Measurements from ENCODE around the gene PTGFRN. TPM values are rescaled to one million over a fixed set of nuclear protein-coding genes. Genes with fewer than 3 reads are reported as not detected.

PTGFRN gene
- total RNA-seq, 1 donor from 2014 or later: 91.3 TPM

DNA sequence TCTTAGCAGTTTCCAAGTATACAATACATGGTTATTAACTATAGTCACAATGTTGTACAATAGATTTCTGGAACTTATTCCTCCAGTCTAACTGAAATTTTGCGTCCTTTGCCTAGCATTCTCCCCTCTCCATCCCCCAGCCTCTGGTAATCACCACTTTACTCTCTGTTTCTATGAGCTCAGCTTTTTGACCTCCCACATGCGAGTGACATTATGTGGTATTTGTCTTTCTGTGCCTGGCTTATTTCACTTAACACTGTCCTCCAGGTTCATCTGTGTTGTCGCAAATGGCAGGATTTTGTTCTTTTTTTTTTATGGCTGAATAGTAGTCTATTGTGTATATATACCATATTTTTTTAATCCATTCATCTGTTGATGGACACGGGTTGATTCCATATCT lies 47.9 kb downstream of the PTGFRN start:
- no peak for TF ChIP-seq CTCF (IDR thresholded peaks at IDR 0.05; ENCODE audit: insufficient read depth, low read length, poor library complexity, severe bottlenecking)
- Histone ChIP-seq H3K27me3 (ENCODE audit: control insufficient read depth, insufficient read depth, low read length) (no peaks in the 10 kb centered on the region), H3K4me3 (ENCODE audit: low read depth, low read length) (no peak overlapping the region), H3K36me3 (ENCODE audit: control insufficient read depth, insufficient read depth, low read length) (no peaks in the 10 kb centered on the region)
- no peak for DNase-seq (ENCODE audit: low read depth)

DNA sequence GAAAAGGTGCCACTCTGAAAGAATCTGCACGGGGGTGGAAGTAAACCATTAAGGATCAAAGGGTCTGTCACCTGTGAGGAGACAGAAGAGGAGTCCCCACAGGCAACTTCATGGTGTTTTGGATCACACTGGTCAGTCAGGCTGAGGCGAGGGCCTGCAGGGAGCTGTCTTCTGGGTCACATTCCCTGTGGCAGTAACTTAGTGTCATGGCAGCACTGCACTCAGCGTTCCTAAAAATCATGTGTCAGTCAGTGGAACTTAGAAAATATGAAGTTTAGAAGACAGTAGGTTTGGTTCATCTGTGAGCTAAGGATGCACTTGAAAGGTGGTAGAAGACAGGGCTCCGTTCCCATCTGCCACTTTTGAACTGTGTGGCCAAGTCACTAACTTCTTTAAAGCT lies 48.4 kb downstream of the PTGFRN start:
- Histone ChIP-seq H3K27me3 (ENCODE audit: control insufficient read depth, insufficient read depth, low read length) (no peaks in the 10 kb centered on the region), H3K4me3 (ENCODE audit: low read depth, low read length) (no peak overlapping the region), H3K36me3 (ENCODE audit: control insufficient read depth, insufficient read depth, low read length) (no peaks in the 10 kb centered on the region)
- TF ChIP-seq CTCF (IDR thresholded peaks at IDR 0.05; ENCODE audit: insufficient read depth, low read length, poor library complexity, severe bottlenecking): no peak
- DNase-seq (ENCODE audit: low read depth): no peak

GRCh38 chr1:116958977-116959376 lies 49.3 kb downstream of the PTGFRN start:
- TF ChIP-seq CTCF (IDR thresholded peaks at IDR 0.05; ENCODE audit: insufficient read depth, low read length, poor library complexity, severe bottlenecking): no peak
- Histone ChIP-seq H3K4me3 (ENCODE audit: low read depth, low read length) (no peak overlapping the region), H3K27me3 (ENCODE audit: control insufficient read depth, insufficient read depth, low read length) (no peaks in the 10 kb centered on the region), H3K36me3 (ENCODE audit: control insufficient read depth, insufficient read depth, low read length) (no peaks in the 10 kb centered on the region)
- no peak for DNase-seq (ENCODE audit: low read depth)

- no peaks in the 10 kb centered on the region for H3K27me3 ChIP-seq (ENCODE audit: control insufficient read depth, insufficient read depth, low read length)
- DNase-seq (ENCODE audit: low read depth): no peak
- H3K4me3 ChIP-seq (ENCODE audit: low read depth, low read length): no peak overlapping the region
- TF ChIP-seq CTCF (IDR thresholded peaks at IDR 0.05; ENCODE audit: insufficient read depth, low read length, poor library complexity, severe bottlenecking): no peak
- H3K36me3 ChIP-seq (ENCODE audit: control insufficient read depth, insufficient read depth, low read length): no peaks in the 10 kb centered on the region
Measured at GRCh38 chr1:116961606-116962005, 51.9 kb downstream of the PTGFRN start.

DNA sequence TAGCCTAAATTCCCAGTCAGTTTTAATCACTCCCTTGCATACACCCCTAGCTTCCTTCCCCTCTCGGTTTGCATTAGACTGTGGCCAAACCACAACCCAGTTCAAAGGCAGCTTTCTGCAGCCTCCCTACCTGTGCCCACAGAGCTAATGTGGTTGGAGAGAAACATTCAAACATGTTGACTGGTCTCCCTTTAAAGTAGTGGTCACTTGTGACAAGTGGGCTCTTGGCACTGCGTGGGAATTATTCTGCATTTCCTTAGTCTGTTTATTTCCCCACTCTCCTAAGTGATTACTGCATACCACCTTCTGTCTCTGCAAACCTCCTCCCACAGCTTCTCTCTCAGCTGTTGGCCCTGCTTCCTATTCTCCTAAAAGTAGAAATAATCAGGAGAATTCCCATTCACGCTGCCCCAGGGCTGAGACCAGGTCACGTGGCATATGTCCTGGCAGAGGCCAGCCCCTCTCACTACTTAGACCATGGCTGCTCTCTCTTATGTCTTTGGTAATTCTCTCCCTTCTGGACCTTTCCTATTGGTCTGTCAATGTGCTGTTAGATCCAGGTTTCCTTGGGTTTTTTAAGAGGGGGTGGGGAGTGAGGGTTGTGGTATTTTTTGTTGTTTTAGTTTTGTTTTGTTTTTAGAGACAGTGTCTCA lies 53.4 kb downstream of the PTGFRN start:
- DNase-seq (ENCODE audit: low read depth): no peak
- Histone ChIP-seq H3K36me3 (ENCODE audit: control insufficient read depth, insufficient read depth, low read length) (no peaks in the 10 kb centered on the region), H3K4me3 (ENCODE audit: low read depth, low read length) (no peak overlapping the region), H3K27me3 (ENCODE audit: control insufficient read depth, insufficient read depth, low read length) (no peaks in the 10 kb centered on the region)
- no peak for TF ChIP-seq CTCF (IDR thresholded peaks at IDR 0.05; ENCODE audit: insufficient read depth, low read length, poor library complexity, severe bottlenecking)

- H3K4me3 ChIP-seq (ENCODE audit: low read depth, low read length): no peak overlapping the region
- no peaks in the 10 kb centered on the region for H3K36me3 ChIP-seq (ENCODE audit: control insufficient read depth, insufficient read depth, low read length)
- no peak for TF ChIP-seq CTCF (IDR thresholded peaks at IDR 0.05; ENCODE audit: insufficient read depth, low read length, poor library complexity, severe bottlenecking)
- no peaks in the 10 kb centered on the region for H3K27me3 ChIP-seq (ENCODE audit: control insufficient read depth, insufficient read depth, low read length)
- DNase-seq (ENCODE audit: low read depth): no peak
Measured at GRCh38 chr1:116966791-116967190, 57.1 kb downstream of the PTGFRN start.

Data from kidney epithelial cell (primary cell).